DND-41 (cell line): Measurements from ENCODE around the gene SLC27A3.

Source experiments
- ATAC-seq: fragments of 200-7000 bp; cut with Tn5 transposase; 3 replicates; pipeline ENCODE4 v1.9.1; 2021; ENCODE audit warnings: low read depth; ENCODE audit not compliant: insufficient read depth
- DNase-seq: peaks from one replicate; pipeline ENCODE4 v3.0.0-alpha.2; 2020
- H2AFZ ChIP-seq: 2 replicates; pipeline ENCODE4 v1.6.0; 2012; ENCODE audit warnings: low read depth, low read length
- H3K27ac ChIP-seq: 2 replicates; pipeline ENCODE4 v1.5.1; 2012; ENCODE audit warnings: low read length, inconsistent platforms
- H3K27me3 ChIP-seq: fragments of 200-600 bp; sonication (generic); 2 replicates; pipeline ENCODE4 v1.6.0; 2012; ENCODE audit warnings: low read length, mild to moderate bottlenecking, inconsistent platforms; ENCODE audit not compliant: insufficient read depth, poor library complexity
- H3K36me3 ChIP-seq: 2 replicates; pipeline ENCODE4 v1.5.1; 2012; ENCODE audit warnings: low read length, inconsistent platforms; ENCODE audit not compliant: insufficient read depth
- H3K4me1 ChIP-seq: 2 replicates; pipeline ENCODE4 v1.5.1; 2012; ENCODE audit warnings: mild to moderate bottlenecking, low read length; ENCODE audit not compliant: insufficient read depth
- H3K4me2 ChIP-seq: 2 replicates; pipeline ENCODE4 v1.6.0; 2012; ENCODE audit warnings: mild to moderate bottlenecking, moderate library complexity, low read length, inconsistent platforms; ENCODE audit not compliant: insufficient read depth
- H3K4me3 ChIP-seq, 2 experiments: fragments of 200-600 bp in 1 of 2; shearing (Covaris generic) in 1 of 2; 2 replicates each; pipeline ENCODE4 v1.5.1; 2012 to 2016; ENCODE audit warnings: inconsistent platforms in 2 of 2, low read length in 2 of 2, mild to moderate bottlenecking in 2 of 2, low read depth in 1 of 2, moderate library complexity in 1 of 2
- H3K79me2 ChIP-seq: 2 replicates; pipeline ENCODE4 v1.6.0; 2012; ENCODE audit warnings: low read length, inconsistent platforms; ENCODE audit not compliant: insufficient read depth
- H3K9ac ChIP-seq: 2 replicates; pipeline ENCODE4 v1.6.0; 2012; ENCODE audit warnings: low read depth, mild to moderate bottlenecking, inconsistent platforms, low read length, moderate library complexity
- H3K9me3 ChIP-seq: 2 replicates; pipeline ENCODE4 v1.5.1; 2012; ENCODE audit warnings: low read length, moderate library complexity, mild to moderate bottlenecking, inconsistent platforms; ENCODE audit not compliant: insufficient read depth, severe bottlenecking
- H4K20me1 ChIP-seq: 2 replicates; pipeline ENCODE4 v1.6.0; 2012; ENCODE audit warnings: low read length; ENCODE audit not compliant: insufficient read depth
- EZH2 ChIP-seq: IDR thresholded peaks from 3 replicates; pipeline ENCODE4 v1.6.1; 2012; ENCODE audit warnings: borderline replicate concordance, low read depth, mild to moderate bottlenecking, moderate library complexity, low read length, inconsistent platforms; ENCODE audit not compliant: severe bottlenecking
- TF ChIP-seq, protein P1 (sequence below): IDR thresholded peaks from 2 replicates; pipeline ENCODE4 v1.5.1; 2012; ENCODE audit warnings: borderline replicate concordance, low read length, moderate library complexity, mild to moderate bottlenecking; ENCODE audit not compliant: poor library complexity, severe bottlenecking; ENCODE audit errors: extremely low read depth

The SLC27A3 gene, protein sequence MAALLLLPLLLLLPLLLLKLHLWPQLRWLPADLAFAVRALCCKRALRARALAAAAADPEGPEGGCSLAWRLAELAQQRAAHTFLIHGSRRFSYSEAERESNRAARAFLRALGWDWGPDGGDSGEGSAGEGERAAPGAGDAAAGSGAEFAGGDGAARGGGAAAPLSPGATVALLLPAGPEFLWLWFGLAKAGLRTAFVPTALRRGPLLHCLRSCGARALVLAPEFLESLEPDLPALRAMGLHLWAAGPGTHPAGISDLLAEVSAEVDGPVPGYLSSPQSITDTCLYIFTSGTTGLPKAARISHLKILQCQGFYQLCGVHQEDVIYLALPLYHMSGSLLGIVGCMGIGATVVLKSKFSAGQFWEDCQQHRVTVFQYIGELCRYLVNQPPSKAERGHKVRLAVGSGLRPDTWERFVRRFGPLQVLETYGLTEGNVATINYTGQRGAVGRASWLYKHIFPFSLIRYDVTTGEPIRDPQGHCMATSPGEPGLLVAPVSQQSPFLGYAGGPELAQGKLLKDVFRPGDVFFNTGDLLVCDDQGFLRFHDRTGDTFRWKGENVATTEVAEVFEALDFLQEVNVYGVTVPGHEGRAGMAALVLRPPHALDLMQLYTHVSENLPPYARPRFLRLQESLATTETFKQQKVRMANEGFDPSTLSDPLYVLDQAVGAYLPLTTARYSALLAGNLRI

GRCh38 chr1:153774780-153775457, at the start of gene SLC27A3:
Gene SLC27A3, plus strand, starts transcription at chr1:153775407. Its CDS starts 91 bp downstream, at chr1:153775498.
- ATAC-seq (0 out of 3 replicates have a peak, but pooled peaks have one; percentile 7), DNase-seq (no peak)
- H3K4me2 ChIP-seq, result no peak within 1 kb of the TSS
- no peak within 1 kb of the TSS for H3K9ac ChIP-seq
- no peaks in the 10 kb centered on the region for H3K27me3 ChIP-seq
- no peak within 1 kb of the TSS for H3K27ac ChIP-seq
- H3K4me1 ChIP-seq, result no peaks in the 10 kb centered on the region
- H2AFZ ChIP-seq, result no peak within 1 kb of the TSS
- H3K79me2 ChIP-seq, result no peaks in the 10 kb centered on the region
- H4K20me1 ChIP-seq, result peaks cover 5% of the 10 kb centered on the region; the same call in 1 of the 2 replicates
- TF ChIP-seq, protein P1, sequence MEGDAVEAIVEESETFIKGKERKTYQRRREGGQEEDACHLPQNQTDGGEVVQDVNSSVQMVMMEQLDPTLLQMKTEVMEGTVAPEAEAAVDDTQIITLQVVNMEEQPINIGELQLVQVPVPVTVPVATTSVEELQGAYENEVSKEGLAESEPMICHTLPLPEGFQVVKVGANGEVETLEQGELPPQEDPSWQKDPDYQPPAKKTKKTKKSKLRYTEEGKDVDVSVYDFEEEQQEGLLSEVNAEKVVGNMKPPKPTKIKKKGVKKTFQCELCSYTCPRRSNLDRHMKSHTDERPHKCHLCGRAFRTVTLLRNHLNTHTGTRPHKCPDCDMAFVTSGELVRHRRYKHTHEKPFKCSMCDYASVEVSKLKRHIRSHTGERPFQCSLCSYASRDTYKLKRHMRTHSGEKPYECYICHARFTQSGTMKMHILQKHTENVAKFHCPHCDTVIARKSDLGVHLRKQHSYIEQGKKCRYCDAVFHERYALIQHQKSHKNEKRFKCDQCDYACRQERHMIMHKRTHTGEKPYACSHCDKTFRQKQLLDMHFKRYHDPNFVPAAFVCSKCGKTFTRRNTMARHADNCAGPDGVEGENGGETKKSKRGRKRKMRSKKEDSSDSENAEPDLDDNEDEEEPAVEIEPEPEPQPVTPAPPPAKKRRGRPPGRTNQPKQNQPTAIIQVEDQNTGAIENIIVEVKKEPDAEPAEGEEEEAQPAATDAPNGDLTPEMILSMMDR, result no peak
- no peak for TF ChIP-seq EZH2
- no peak within 1 kb of the TSS for H3K4me3 ChIP-seq
- no peaks in the 10 kb centered on the region for H3K9me3 ChIP-seq
- H3K36me3 ChIP-seq, result peaks cover 44% of the 10 kb centered on the region

DNA sequence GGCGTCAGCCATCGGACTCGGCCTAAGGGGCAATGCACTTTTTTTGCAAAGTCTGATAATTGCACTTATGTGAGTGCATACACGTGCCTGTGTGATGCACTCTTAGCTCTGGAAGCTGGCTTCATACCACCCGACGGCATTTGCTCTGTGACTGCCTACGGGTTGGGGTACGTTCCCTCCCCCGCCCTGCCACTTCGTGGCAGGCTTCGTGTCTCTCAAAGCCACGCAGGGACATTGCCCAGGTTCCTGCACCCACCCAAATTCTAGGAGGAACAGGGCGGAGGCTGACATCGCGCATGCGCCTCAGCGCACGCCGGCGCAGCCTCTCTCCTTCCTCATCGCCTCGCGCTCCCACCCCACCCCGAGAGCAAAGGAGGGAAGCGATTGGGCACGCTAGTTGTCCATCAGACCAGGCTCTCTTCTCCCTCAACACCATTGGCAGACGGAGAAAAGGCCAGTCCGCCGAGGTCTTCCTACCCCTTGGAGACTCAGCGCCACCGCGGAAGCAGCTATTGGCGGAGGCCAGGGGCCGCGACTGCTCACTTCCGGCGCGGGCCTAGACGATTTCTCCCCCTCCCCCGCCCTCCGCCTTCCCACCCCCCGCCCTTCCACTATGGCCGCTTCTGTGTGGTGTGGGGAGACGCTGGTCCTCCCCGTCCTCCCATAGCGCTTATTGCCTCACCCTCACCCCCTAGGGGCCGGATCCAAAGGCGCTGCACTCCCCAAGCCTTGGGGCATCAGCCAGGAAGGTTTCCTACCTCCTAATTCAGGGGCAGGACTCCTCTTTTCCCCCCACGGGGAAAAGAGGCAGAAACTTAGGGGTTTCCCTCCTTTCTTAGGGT, 47.5 kb upstream of the SLC27A3 start, which contains the start of gene INTS3:
Gene INTS3 (plus strand): TSS at position 588 of the 842 bp plus-strand sequence. CDS start 585 bp downstream, outside the sequence.
- Histone ChIP-seq H4K20me1 (no peaks in the 10 kb centered on the region), H3K9me3 (no peaks in the 10 kb centered on the region), H3K4me2 (peak within 1 kb of the TSS; percentile 79), H3K4me3 (peak within 1 kb of the TSS; percentile 77 to 94), H3K9ac (peak within 1 kb of the TSS; percentile 95), H3K36me3 (peaks cover 7% of the 10 kb centered on the region), H2AFZ (peak within 1 kb of the TSS; percentile 93), H3K79me2 (peaks cover 32% of the 10 kb centered on the region), H3K27ac (peak within 1 kb of the TSS; percentile 93), H3K27me3 (no peaks in the 10 kb centered on the region), H3K4me1 (peaks cover 31% of the 10 kb centered on the region)
- DNase-seq (peak; percentile 100), ATAC-seq (peak; percentile 98)
- TF ChIP-seq, protein P1, result peak; percentile 42
- no peak for TF ChIP-seq EZH2

DNA sequence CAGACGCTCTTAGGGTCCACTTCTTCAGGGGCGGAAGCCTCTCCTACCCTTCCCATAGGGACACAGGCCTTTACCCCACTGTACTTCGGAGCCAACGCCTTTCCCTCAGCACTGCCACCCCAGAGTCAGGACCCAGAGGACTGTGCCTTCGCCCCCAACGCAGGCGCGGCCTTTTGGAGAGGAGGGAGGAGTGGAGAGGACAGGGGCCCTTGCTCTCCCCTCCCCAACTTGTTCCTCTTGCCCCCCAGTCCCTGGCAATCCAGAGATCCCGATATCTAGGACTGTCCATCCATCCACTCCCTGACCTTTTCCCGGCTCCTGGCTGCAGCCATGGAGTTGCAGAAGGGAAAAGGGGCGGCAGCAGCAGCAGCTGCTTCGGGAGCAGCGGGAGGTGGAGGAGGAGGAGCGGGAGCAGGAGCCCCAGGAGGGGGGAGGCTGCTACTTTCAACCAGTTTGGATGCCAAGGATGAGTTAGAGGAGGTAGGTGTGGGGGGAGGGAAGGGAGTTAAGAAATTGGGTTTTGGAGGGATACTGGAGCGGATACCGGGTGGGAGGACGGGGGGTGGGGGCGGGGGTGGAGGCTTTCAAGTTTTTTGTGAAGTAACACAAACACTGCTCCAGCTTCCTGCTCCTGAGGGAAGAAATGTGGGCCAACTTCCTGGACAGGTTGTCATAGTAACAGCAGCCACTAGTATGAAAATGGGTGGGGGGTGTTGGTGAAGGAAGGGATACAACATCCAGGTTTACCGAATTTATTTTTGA, 46.7 kb upstream of the SLC27A3 start:
- peak overlapping the region; percentile 95 for H3K9ac ChIP-seq
- H3K79me2 ChIP-seq, result peaks cover 34% of the 10 kb centered on the region
- DNase-seq (peak; percentile 54), ATAC-seq (no peak)
- no peaks in the 10 kb centered on the region for H4K20me1 ChIP-seq
- H3K4me3 ChIP-seq, result peak overlapping the region; percentile 77 to 94
- H3K27me3 ChIP-seq, result no peaks in the 10 kb centered on the region
- TF ChIP-seq, protein P1, result no peak
- TF ChIP-seq EZH2, result no peak
- peaks cover 31% of the 10 kb centered on the region for H3K4me1 ChIP-seq
- H3K9me3 ChIP-seq, result no peaks in the 10 kb centered on the region
- H2AFZ ChIP-seq, result peak overlapping the region; percentile 82
- peak overlapping the region; percentile 93 for H3K27ac ChIP-seq
- peaks cover 7% of the 10 kb centered on the region for H3K36me3 ChIP-seq
- peak overlapping the region; percentile 75 for H3K4me2 ChIP-seq
